ENCODE results near the gene ARHGEF1. TPM values are rescaled to one million over a fixed set of nuclear protein-coding genes. Genes with fewer than 3 reads are reported as not detected.

The ARHGEF1 gene
- polyA plus RNA-seq, 1 donor (not counting 4 experiments of a cell fraction or from before 2014, with no cell fraction given) = 30.5 TPM

DNA sequence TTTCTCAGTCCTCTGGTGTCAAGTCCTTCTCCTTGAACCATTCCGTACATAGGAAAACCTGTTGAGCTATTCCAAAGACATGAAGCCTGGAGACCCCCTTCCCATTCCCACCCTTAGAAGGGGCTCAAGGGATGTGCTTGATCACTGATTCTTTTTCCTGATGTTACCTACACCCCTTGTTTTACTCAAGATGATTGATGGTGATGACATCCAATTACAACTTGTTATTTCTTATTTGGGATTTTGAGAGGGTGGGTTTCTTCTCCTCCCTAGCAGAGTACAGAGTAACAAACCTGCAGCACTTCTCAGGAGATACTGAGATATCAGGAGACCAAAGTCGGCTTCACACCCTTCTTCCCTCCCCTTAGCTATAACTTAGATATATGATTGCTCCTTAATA, 29.6 kb upstream of the ARHGEF1 start:
- dilution Hi-C loops (cut with MboI; ENCODE audit: extremely low pct_ligation_motif_present, low sequenced_read_pairs) = no loop called here
- Histone ChIP-seq H3K4me1 (ENCODE audit: control insufficient read depth, extremely low read depth, insufficient read depth, low read length) (no peaks in the 10 kb centered on the region), H2AFZ (ENCODE audit: control insufficient read depth, low read length) (no peak overlapping the region), H3K9me3 (ENCODE audit: control insufficient read depth, low read depth, low read length) (no peaks in the 10 kb centered on the region), H3K79me2 (ENCODE audit: control insufficient read depth, insufficient read depth, low read length) (no peaks in the 10 kb centered on the region), H3K4me2 (ENCODE audit: control insufficient read depth, extremely low read depth, insufficient read depth, low read depth, low read length) (no peak overlapping the region), H3K27ac (ENCODE audit: control insufficient read depth, insufficient read depth, low read length) (no peak overlapping the region), H3K4me3 (ENCODE audit: control insufficient read depth in 2 of 3, extremely low read depth in 1 of 3, insufficient read depth in 2 of 3, low read depth in 1 of 3, low read length in 3 of 3) (no peak overlapping the region), H3K36me3 (ENCODE audit: control insufficient read depth in 2 of 2, extremely low read depth in 1 of 2, insufficient read depth in 2 of 2, low read length in 2 of 2) (no peaks in the 10 kb centered on the region), H3K9me1 (ENCODE audit: control insufficient read depth, extremely low read depth, insufficient read depth, low read length) (no peaks in the 10 kb centered on the region), H3K27me3 (ENCODE audit: control insufficient read depth, extremely low read depth, insufficient read depth, low read length) (peaks cover 24% of the 10 kb centered on the region), H4K20me1 (ENCODE audit: control insufficient read depth, extremely low read depth, insufficient read depth, low read length) (no peaks in the 10 kb centered on the region), H3K9ac (ENCODE audit: control insufficient read depth, extremely low read depth, insufficient read depth, low read length) (no peak overlapping the region)
- TF ChIP-seq, protein P1, sequence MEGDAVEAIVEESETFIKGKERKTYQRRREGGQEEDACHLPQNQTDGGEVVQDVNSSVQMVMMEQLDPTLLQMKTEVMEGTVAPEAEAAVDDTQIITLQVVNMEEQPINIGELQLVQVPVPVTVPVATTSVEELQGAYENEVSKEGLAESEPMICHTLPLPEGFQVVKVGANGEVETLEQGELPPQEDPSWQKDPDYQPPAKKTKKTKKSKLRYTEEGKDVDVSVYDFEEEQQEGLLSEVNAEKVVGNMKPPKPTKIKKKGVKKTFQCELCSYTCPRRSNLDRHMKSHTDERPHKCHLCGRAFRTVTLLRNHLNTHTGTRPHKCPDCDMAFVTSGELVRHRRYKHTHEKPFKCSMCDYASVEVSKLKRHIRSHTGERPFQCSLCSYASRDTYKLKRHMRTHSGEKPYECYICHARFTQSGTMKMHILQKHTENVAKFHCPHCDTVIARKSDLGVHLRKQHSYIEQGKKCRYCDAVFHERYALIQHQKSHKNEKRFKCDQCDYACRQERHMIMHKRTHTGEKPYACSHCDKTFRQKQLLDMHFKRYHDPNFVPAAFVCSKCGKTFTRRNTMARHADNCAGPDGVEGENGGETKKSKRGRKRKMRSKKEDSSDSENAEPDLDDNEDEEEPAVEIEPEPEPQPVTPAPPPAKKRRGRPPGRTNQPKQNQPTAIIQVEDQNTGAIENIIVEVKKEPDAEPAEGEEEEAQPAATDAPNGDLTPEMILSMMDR (optimal IDR thresholded peaks at IDR 0.05 in 1 of 3, IDR thresholded peaks at IDR 0.05 in 1 of 3, conservative IDR thresholded peaks at IDR 0.05 in 1 of 3; ENCODE audit: extremely low read depth in 1 of 3, insufficient read depth in 2 of 3, low read length in 3 of 3) = no peak
- TF ChIP-seq EZH2 (IDR thresholded peaks at IDR 0.05; ENCODE audit: low read length) = no peak
- DNase-seq (ENCODE audit: low read depth, low spot score) (no peak), FAIRE-seq (no peak)

DNA sequence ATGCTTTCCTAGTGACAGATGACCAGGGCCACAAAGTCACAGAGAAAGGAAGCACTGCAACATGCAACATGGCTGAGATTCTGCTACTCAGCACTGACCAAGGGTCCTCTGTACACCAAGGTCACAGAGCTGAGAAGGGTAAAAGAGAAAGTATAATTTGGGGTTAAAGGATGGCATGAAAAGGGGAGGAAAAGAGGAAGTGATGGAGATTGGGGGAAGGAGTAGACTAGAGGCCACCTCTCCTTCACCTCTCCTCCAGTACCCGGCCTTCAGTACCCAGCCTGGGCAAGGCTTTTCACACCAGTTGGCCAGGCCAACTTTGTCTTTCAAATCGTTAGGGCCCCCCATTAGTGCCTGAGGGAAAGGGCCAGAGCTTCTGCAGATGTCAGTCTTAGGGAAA, 29.2 kb upstream of the ARHGEF1 start:
- Histone ChIP-seq H3K27ac (ENCODE audit: control insufficient read depth, insufficient read depth, low read length) (no peak overlapping the region), H4K20me1 (ENCODE audit: control insufficient read depth, extremely low read depth, insufficient read depth, low read length) (no peaks in the 10 kb centered on the region), H3K4me2 (ENCODE audit: control insufficient read depth, extremely low read depth, insufficient read depth, low read depth, low read length) (no peak overlapping the region), H3K9ac (ENCODE audit: control insufficient read depth, extremely low read depth, insufficient read depth, low read length) (no peak overlapping the region), H2AFZ (ENCODE audit: control insufficient read depth, low read length) (no peak overlapping the region), H3K27me3 (ENCODE audit: control insufficient read depth, extremely low read depth, insufficient read depth, low read length) (peaks cover 24% of the 10 kb centered on the region), H3K9me3 (ENCODE audit: control insufficient read depth, low read depth, low read length) (no peaks in the 10 kb centered on the region), H3K9me1 (ENCODE audit: control insufficient read depth, extremely low read depth, insufficient read depth, low read length) (no peaks in the 10 kb centered on the region), H3K4me1 (ENCODE audit: control insufficient read depth, extremely low read depth, insufficient read depth, low read length) (no peaks in the 10 kb centered on the region), H3K79me2 (ENCODE audit: control insufficient read depth, insufficient read depth, low read length) (no peaks in the 10 kb centered on the region), H3K4me3 (ENCODE audit: control insufficient read depth in 2 of 3, extremely low read depth in 1 of 3, insufficient read depth in 2 of 3, low read depth in 1 of 3, low read length in 3 of 3) (no peak overlapping the region), H3K36me3 (ENCODE audit: control insufficient read depth in 2 of 2, extremely low read depth in 1 of 2, insufficient read depth in 2 of 2, low read length in 2 of 2) (no peaks in the 10 kb centered on the region)
- dilution Hi-C loops (cut with MboI; ENCODE audit: extremely low pct_ligation_motif_present, low sequenced_read_pairs) = no loop called here
- DNase-seq (ENCODE audit: low read depth, low spot score) = no peak
- no peak for FAIRE-seq
- TF ChIP-seq, protein P1 (optimal IDR thresholded peaks at IDR 0.05 in 1 of 3, IDR thresholded peaks at IDR 0.05 in 1 of 3, conservative IDR thresholded peaks at IDR 0.05 in 1 of 3; ENCODE audit: extremely low read depth in 1 of 3, insufficient read depth in 2 of 3, low read length in 3 of 3) = no peak
- no peak for TF ChIP-seq EZH2 (IDR thresholded peaks at IDR 0.05; ENCODE audit: low read length)
